ENCODE data around the gene TNFAIP2.

The TNFAIP2 gene

GRCh38 chr14:103130017-103130764 is 6.9 kb downstream of the TNFAIP2 start:
- Histone ChIP-seq H3K36me3 (ENCODE audit: low read length) (no peaks in the 10 kb centered on the region), H3K79me2 (ENCODE audit: insufficient read depth, low read length) (no peaks in the 10 kb centered on the region), H4K20me1 (ENCODE audit: low read depth, low read length) (no peaks in the 10 kb centered on the region), H3K4me2 (ENCODE audit: low read depth, low read length, poor library complexity, severe bottlenecking) (no peak overlapping the region), H3K27ac (ENCODE audit: low read depth, low read length) (no peak overlapping the region), H3K4me3 (ENCODE audit: insufficient read depth, low read length, poor library complexity, severe bottlenecking) (no peak overlapping the region), H3F3A (ENCODE audit: insufficient read depth) (no peaks in the 10 kb centered on the region), H3K9me3 (ENCODE audit: insufficient read depth, low read length) (no peaks in the 10 kb centered on the region), H3K9ac (ENCODE audit: low read length) (no peak overlapping the region), H3K27me3 (ENCODE audit: low read length) (no peaks in the 10 kb centered on the region), H2AFZ (ENCODE audit: low read depth, low read length, severe bottlenecking) (no peak overlapping the region), H3K9me2 (replicated peaks; ENCODE audit: insufficient read depth, low read length) (no peaks in the 10 kb centered on the region)
- TF ChIP-seq EZH2phosphoT487 (conservative IDR thresholded peaks at IDR 0.05; ENCODE audit: low read length) (no peak), CTCF (IDR thresholded peaks at IDR 0.05; ENCODE audit: insufficient read depth, low read length, poor library complexity, severe bottlenecking) (no peak)

GRCh38 chr14:103130965-103131364 is 7.7 kb downstream of the TNFAIP2 start:
- Histone ChIP-seq H3K36me3 (ENCODE audit: low read length) (no peaks in the 10 kb centered on the region), H3K4me3 (ENCODE audit: insufficient read depth, low read length, poor library complexity, severe bottlenecking) (no peak overlapping the region), H3K27me3 (ENCODE audit: low read length) (no peaks in the 10 kb centered on the region), H3K27ac (ENCODE audit: low read depth, low read length) (no peak overlapping the region), H3F3A (ENCODE audit: insufficient read depth) (no peaks in the 10 kb centered on the region), H3K9ac (ENCODE audit: low read length) (no peak overlapping the region), H4K20me1 (ENCODE audit: low read depth, low read length) (no peaks in the 10 kb centered on the region), H3K79me2 (ENCODE audit: insufficient read depth, low read length) (no peaks in the 10 kb centered on the region), H2AFZ (ENCODE audit: low read depth, low read length, severe bottlenecking) (no peak overlapping the region), H3K9me2 (replicated peaks; ENCODE audit: insufficient read depth, low read length) (no peaks in the 10 kb centered on the region), H3K9me3 (ENCODE audit: insufficient read depth, low read length) (no peaks in the 10 kb centered on the region), H3K4me2 (ENCODE audit: low read depth, low read length, poor library complexity, severe bottlenecking) (no peak overlapping the region)
- TF ChIP-seq CTCF (IDR thresholded peaks at IDR 0.05; ENCODE audit: insufficient read depth, low read length, poor library complexity, severe bottlenecking) = no peak
- no peak for TF ChIP-seq EZH2phosphoT487 (conservative IDR thresholded peaks at IDR 0.05; ENCODE audit: low read length)

- H3K9me2 ChIP-seq (replicated peaks; ENCODE audit: insufficient read depth, low read length) = no peaks in the 10 kb centered on the region
- no peaks in the 10 kb centered on the region for H3K79me2 ChIP-seq (ENCODE audit: insufficient read depth, low read length)
- H3K9ac ChIP-seq (ENCODE audit: low read length) = no peak overlapping the region
- no peak overlapping the region for H3K27ac ChIP-seq (ENCODE audit: low read depth, low read length)
- no peak for TF ChIP-seq CTCF (IDR thresholded peaks at IDR 0.05; ENCODE audit: insufficient read depth, low read length, poor library complexity, severe bottlenecking)
- TF ChIP-seq EZH2phosphoT487 (conservative IDR thresholded peaks at IDR 0.05; ENCODE audit: low read length) = no peak
- H3F3A ChIP-seq (ENCODE audit: insufficient read depth) = no peaks in the 10 kb centered on the region
- no peaks in the 10 kb centered on the region for H4K20me1 ChIP-seq (ENCODE audit: low read depth, low read length)
- H3K27me3 ChIP-seq (ENCODE audit: low read length) = no peaks in the 10 kb centered on the region
- no peak overlapping the region for H2AFZ ChIP-seq (ENCODE audit: low read depth, low read length, severe bottlenecking)
- H3K36me3 ChIP-seq (ENCODE audit: low read length) = no peaks in the 10 kb centered on the region
- no peaks in the 10 kb centered on the region for H3K9me3 ChIP-seq (ENCODE audit: insufficient read depth, low read length)
- no peak overlapping the region for H3K4me3 ChIP-seq (ENCODE audit: insufficient read depth, low read length, poor library complexity, severe bottlenecking)
- H3K4me2 ChIP-seq (ENCODE audit: low read depth, low read length, poor library complexity, severe bottlenecking) = no peak overlapping the region
These were observed 8.3 kb downstream of the TNFAIP2 start for GRCh38 chr14:103131580-103131979.

Data from SU-DHL-6 (cell line).